CD14-positive monocyte (primary cell): ENCODE results near the gene PODXL2. TPM values are rescaled to one million over a fixed set of nuclear protein-coding genes. Genes with fewer than 3 reads are reported as not detected.
A peak's percentile ranks its signal among the peaks of the same experiment; 100 is the strongest.

Experiments used
- DNase-seq, 3 donors: peaks; one replicate each; pipeline ENCODE4 v3.0.0-alpha.2; 2011 to 2022
- H2AFZ ChIP-seq: 2 replicates; pipeline ENCODE4 v1.6.0; 2012; ENCODE audit warnings: mild to moderate bottlenecking, low read depth, low read length, inconsistent platforms; ENCODE audit not compliant: insufficient read depth, poor library complexity, severe bottlenecking
- H3K27ac ChIP-seq, 2 donors: 1 replicate in 1 of 2; 2 replicates in 1 of 2; pipeline ENCODE4 v1.5.1; 2012 to 2013; ENCODE audit warnings: low read length in 2 of 2, control low read depth in 1 of 2, inconsistent platforms in 1 of 2, low read depth in 1 of 2, mild to moderate bottlenecking in 1 of 2
- H3K27me3 ChIP-seq, 2 donors: one replicate each; pipeline versions ENCODE4 v1.6.0 to v1.6.1; 2011 to 2013; ENCODE audit warnings: low read length in 2 of 2; ENCODE audit not compliant: control insufficient read depth in 2 of 2, insufficient read depth in 2 of 2
- H3K36me3 ChIP-seq, 2 donors: replicated peaks in 1 of 2; 1 replicate in 1 of 2; 2 replicates in 1 of 2; pipeline versions ENCODE4 v1.5.1 to v1.6.1; 2012 to 2013; ENCODE audit warnings: low read length in 2 of 2, control low read depth in 1 of 2, inconsistent platforms in 1 of 2, mild to moderate bottlenecking in 1 of 2; ENCODE audit not compliant: insufficient read depth in 2 of 2, control insufficient read depth in 1 of 2
- H3K4me1 ChIP-seq, 2 donors: 1 replicate in 1 of 2; 2 replicates in 1 of 2; pipeline versions ENCODE4 v1.5.1 to v1.6.1; 2012 to 2013; ENCODE audit warnings: low read length in 2 of 2, control low read depth in 1 of 2, inconsistent platforms in 1 of 2, mild to moderate bottlenecking in 1 of 2, moderate library complexity in 1 of 2; ENCODE audit not compliant: insufficient read depth in 2 of 2, control insufficient read depth in 1 of 2
- H3K4me2 ChIP-seq: replicated peaks from 2 replicates; pipeline ENCODE3; 2012; ENCODE audit warnings: low read length, moderate library complexity, mild to moderate bottlenecking; ENCODE audit not compliant: poor library complexity, severe bottlenecking; ENCODE audit errors: extremely low read depth
- H3K4me3 ChIP-seq, 3 experiments: fragments of 200-600 bp in 1 of 3; sonication (generic) in 1 of 3; replicated peaks in 1 of 3; 1 replicate in 2 of 3; 2 replicates in 1 of 3; pipeline ENCODE4 v1.5.1; 2011 to 2013; ENCODE audit warnings: low read length in 3 of 3, mild to moderate bottlenecking in 3 of 3, control low read depth in 2 of 3, low read depth in 2 of 3, inconsistent platforms in 1 of 3, moderate library complexity in 1 of 3
- H3K79me2 ChIP-seq: 2 replicates; pipeline ENCODE4 v1.6.0; 2012; ENCODE audit warnings: mild to moderate bottlenecking, control low read depth, inconsistent platforms, low read length, moderate library complexity; ENCODE audit not compliant: insufficient read depth
- H3K9ac ChIP-seq: 2 replicates; pipeline ENCODE4 v1.6.0; 2017; ENCODE audit warnings: low read length, mild to moderate bottlenecking; ENCODE audit not compliant: insufficient read depth, poor library complexity, severe bottlenecking
- H3K9me3 ChIP-seq, 2 donors: replicated peaks in 1 of 2; 1 replicate in 1 of 2; 2 replicates in 1 of 2; pipeline versions ENCODE4 v1.5.1 to v1.6.1; 2012 to 2013; ENCODE audit warnings: low read length in 2 of 2, control low read depth in 1 of 2; ENCODE audit not compliant: control insufficient read depth in 1 of 2, insufficient read depth in 1 of 2
- H4K20me1 ChIP-seq: 2 replicates; pipeline ENCODE4 v1.6.0; 2012; ENCODE audit warnings: mild to moderate bottlenecking, low read length, control low read depth, moderate library complexity; ENCODE audit not compliant: insufficient read depth
- H3K27ac Mint-ChIP-seq, 7 donors: one replicate each; pipeline ENCODE4 v1.8.0; 2020; ENCODE audit warnings: mild to moderate bottlenecking in 7 of 7, mixed read lengths in 7 of 7, moderate library complexity in 6 of 7, inconsistent platforms in 2 of 7
- H3K27me3 Mint-ChIP-seq, 3 donors: one replicate each; pipeline ENCODE4 v1.8.0; 2021 to 2022; ENCODE audit warnings: low read depth in 3 of 3, mild to moderate bottlenecking in 3 of 3, mixed read lengths in 3 of 3, moderate library complexity in 3 of 3, inconsistent platforms in 1 of 3
- H3K36me3 Mint-ChIP-seq, 2 donors: one replicate each; pipeline ENCODE4 v1.8.0; 2020; ENCODE audit warnings: mixed read lengths in 2 of 2, inconsistent platforms in 1 of 2, mild to moderate bottlenecking in 1 of 2
- H3K4me1 Mint-ChIP-seq: one replicate; pipeline ENCODE4 v1.8.0; 2020; ENCODE audit warnings: mild to moderate bottlenecking, mixed read lengths
- H3K4me3 Mint-ChIP-seq, 2 donors: one replicate each; pipeline ENCODE4 v1.8.0; 2020; ENCODE audit warnings: mild to moderate bottlenecking in 2 of 2, mixed read lengths in 2 of 2, moderate library complexity in 1 of 2
- H3K9me3 Mint-ChIP-seq, 7 donors: one replicate each; pipeline ENCODE4 v1.8.0; 2020 to 2022; ENCODE audit warnings: mixed read lengths in 7 of 7, mild to moderate bottlenecking in 6 of 7, moderate library complexity in 6 of 7, inconsistent platforms in 2 of 7
- WGBS: methylation state at CpG from one replicate; pipeline ENCODE4 v1.1.5; 2013; ENCODE audit warnings: missing lambda C conversion rate; ENCODE audit not compliant: insufficient coverage; 5-methylcytosine and 5-hydroxymethylcytosine counted together
- intact Hi-C, 2 donors: fragments of 100-400 bp; cut with micrococcal nuclease; formaldehyde crosslinking; loops; one replicate each; pipeline versions ENCODE4 v1.15.0 to v1.15.1; 2023
- polyA plus RNA-seq, 3 donors: library from polyadenylated mRNA; depleted of rRNA in 1 of 3; unstranded in 2 of 3; stranded (reverse) in 1 of 3; fragments of 300-500 nt in 2 of 3; fragments of >200 nt in 1 of 3; fragmentation: Illumina TruSeq in 2 of 3; gene quantifications; 1 replicate in 2 of 3; 2 replicates in 1 of 3; pipeline ENCODE4 v1.2.3, GENCODE V29; 2012 to 2021
- TF ChIP-seq, protein P1 (sequence below): fragments of 200-600 bp; IDR thresholded peaks from one replicate; pipeline ENCODE4 v1.8.0; 2022; ENCODE audit warnings: antibody characterized with exemption, mild to moderate bottlenecking

PODXL2 gene
- polyA plus RNA-seq, 3 donors = 0.33 to 0.64 (median 0.43) TPM

DNA sequence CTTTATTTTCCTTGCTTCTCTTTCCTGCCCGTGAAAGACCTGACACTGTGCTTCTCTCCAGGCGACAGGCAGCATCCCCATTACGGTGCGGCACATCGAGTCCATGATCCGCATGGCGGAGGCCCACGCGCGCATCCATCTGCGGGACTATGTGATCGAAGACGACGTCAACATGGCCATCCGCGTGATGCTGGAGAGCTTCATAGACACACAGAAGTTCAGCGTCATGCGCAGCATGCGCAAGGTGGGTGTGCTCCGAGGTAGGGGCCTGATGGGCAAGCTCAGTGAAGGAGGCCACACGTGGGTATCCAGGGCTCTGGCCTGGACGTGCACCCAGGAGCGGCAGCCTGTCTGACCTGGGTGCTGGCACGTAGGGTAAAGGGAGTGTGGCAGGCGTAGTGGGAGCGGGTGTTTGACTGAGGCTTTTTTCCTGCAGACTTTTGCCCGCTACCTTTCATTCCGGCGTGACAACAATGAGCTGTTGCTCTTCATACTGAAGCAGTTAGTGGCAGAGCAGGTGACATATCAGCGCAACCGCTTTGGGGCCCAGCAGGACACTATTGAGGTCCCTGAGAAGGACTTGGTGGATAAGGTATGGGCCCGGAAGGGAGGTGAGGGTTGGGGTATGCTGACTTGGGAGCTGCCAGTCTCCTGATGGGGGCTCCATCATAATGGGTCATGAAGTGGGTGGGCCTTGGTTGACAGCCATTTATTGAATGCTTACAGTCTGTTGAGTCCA is 8.2 kb upstream of the PODXL2 start:
- H3K4me2 ChIP-seq = no peak overlapping the region
- no peaks in the 10 kb centered on the region for H4K20me1 ChIP-seq
- peaks cover 2 to 5% (median 3%) of the 10 kb centered on the region in 3 donors for H3K27me3 Mint-ChIP-seq
- no peaks in the 10 kb centered on the region for H3K9me3 Mint-ChIP-seq
- H3K4me3 Mint-ChIP-seq = no peak overlapping the region
- no peak overlapping the region for H2AFZ ChIP-seq
- no peaks in the 10 kb centered on the region for H3K9me3 ChIP-seq
- peak overlapping the region in 1 of 7 donors; percentile 27 for H3K27ac Mint-ChIP-seq
- H3K9ac ChIP-seq = no peak overlapping the region
- no peaks in the 10 kb centered on the region for H3K4me1 Mint-ChIP-seq
- peaks cover 54 to 55% of the 10 kb centered on the region in 2 donors for H3K36me3 Mint-ChIP-seq
- no peaks in the 10 kb centered on the region for H3K4me1 ChIP-seq
- intact Hi-C loops = no loop called here
- no peak for DNase-seq
- no peaks in the 10 kb centered on the region for H3K79me2 ChIP-seq
- TF ChIP-seq, protein P1, sequence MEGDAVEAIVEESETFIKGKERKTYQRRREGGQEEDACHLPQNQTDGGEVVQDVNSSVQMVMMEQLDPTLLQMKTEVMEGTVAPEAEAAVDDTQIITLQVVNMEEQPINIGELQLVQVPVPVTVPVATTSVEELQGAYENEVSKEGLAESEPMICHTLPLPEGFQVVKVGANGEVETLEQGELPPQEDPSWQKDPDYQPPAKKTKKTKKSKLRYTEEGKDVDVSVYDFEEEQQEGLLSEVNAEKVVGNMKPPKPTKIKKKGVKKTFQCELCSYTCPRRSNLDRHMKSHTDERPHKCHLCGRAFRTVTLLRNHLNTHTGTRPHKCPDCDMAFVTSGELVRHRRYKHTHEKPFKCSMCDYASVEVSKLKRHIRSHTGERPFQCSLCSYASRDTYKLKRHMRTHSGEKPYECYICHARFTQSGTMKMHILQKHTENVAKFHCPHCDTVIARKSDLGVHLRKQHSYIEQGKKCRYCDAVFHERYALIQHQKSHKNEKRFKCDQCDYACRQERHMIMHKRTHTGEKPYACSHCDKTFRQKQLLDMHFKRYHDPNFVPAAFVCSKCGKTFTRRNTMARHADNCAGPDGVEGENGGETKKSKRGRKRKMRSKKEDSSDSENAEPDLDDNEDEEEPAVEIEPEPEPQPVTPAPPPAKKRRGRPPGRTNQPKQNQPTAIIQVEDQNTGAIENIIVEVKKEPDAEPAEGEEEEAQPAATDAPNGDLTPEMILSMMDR = no peak
- H3K27ac ChIP-seq = no peak overlapping the region
- H3K27me3 ChIP-seq = no peaks in the 10 kb centered on the region
- 95% methylated on average over 32 of the region's 32 CpGs for WGBS
- peaks cover 15 to 61% of the 10 kb centered on the region in 2 donors for H3K36me3 ChIP-seq
- H3K4me3 ChIP-seq = no peak overlapping the region

- H3K9me3 ChIP-seq = no peaks in the 10 kb centered on the region
These were observed 7.0 kb upstream of the PODXL2 start for GRCh38 chr3:127622031-127622430.

More at GRCh38 chr3:127622031-127622430, 7.0 kb upstream of the PODXL2 start:
- Histone ChIP-seq H3K4me3 (no peak overlapping the region), H3K4me2 (no peak overlapping the region), H3K27ac (no peak overlapping the region), H3K9ac (no peak overlapping the region), H3K4me1 (no peaks in the 10 kb centered on the region), H2AFZ (no peak overlapping the region), H3K79me2 (no peaks in the 10 kb centered on the region), H3K27me3 (peaks cover 2 to 7% of the 10 kb centered on the region in 2 donors), H4K20me1 (no peaks in the 10 kb centered on the region), H3K36me3 (peaks cover 8 to 52% of the 10 kb centered on the region in 2 donors)
- no peak for DNase-seq
- Mint-ChIP-seq H3K4me3 (no peak overlapping the region), H3K27ac (no peak overlapping the region), H3K36me3 (peaks cover 43 to 45% of the 10 kb centered on the region in 2 donors), H3K4me1 (no peaks in the 10 kb centered on the region), H3K27me3 (peaks cover 11 to 13% (median 11%) of the 10 kb centered on the region in 3 donors), H3K9me3 (no peaks in the 10 kb centered on the region)
- WGBS = 91% methylated on average over 4 of the region's 11 CpGs
- intact Hi-C loops = no loop called here
- TF ChIP-seq, protein P1 = no peak
